NCI-H1436 (cell line): ENCODE measurements around the gene TARBP2.
"Not testable (repeated sequence)": the region's sequence is repeated elsewhere in the genome, so short reads cannot be mapped to it uniquely, and the experiment has no call there.

Experiments
- DNase-seq: peaks from one replicate; lab custom pipeline; 2025; lab: John Stamatoyannopoulos, UW

TARBP2 gene

DNA sequence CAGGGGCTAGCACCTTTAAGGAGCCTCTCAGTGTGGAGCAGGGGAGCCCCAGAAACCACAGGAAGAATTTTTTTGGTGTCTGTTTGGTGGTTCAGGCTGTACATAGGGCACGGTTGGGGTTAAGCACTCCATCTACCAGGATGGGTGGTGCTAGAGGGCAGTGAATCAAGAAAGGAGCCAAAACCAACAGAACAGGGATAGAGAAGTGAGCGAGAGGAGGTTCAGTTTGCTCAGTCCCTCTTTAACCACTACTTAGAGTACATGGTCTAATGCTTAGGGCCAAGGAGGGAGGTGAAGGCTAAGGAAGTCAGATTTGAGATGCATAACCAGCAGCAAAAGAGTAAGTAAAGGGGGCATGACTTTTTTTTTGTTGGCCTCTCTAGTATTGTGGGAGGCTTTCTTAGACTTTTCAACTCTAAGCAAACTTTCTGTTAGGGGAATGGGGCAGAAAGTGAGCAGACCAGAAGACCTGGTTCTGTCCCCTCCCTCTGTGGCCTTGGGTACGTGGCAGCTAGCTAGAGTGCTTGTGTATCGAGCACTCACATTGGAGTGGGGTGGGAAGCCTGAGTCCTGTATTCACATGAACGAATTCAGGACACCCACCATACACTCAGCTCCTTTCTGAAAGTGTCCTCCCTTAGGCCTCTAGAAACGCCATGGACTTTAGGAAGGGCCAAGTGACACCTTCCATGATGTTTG is 12.8 kb downstream of the TARBP2 start:
- no peak for DNase-seq

DNA sequence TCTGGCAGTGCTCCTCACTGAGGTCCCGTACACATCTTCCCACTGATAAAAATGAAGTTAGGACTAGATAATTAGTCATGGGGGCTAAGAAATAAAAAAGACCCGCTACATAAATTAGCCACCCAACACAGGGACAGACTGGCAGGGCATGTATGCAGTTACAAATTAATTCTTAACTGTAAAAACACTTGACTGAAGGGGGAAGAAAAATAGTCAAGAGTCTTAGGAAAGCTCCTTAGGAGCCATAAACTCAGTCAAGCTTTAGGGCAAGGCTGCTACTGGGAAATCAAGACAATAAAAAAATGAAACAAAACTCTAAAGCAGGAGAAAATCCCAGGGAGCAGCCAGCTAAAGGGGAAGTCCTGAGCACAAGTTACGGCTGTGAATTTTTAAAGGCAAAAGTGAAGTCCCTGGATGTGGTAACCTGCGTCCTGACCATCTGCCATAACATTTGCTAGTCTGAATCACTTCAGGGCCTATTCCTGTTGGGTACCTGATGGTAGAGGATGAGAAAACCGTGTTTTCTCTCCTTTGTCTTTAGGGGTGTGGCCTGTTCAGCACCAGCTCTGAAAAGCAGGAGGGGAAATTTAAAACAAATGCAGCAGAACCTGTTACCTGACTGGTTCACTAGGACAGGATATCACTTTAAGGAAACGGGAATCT is 13.7 kb downstream of the TARBP2 start:
- no peak for DNase-seq

DNA sequence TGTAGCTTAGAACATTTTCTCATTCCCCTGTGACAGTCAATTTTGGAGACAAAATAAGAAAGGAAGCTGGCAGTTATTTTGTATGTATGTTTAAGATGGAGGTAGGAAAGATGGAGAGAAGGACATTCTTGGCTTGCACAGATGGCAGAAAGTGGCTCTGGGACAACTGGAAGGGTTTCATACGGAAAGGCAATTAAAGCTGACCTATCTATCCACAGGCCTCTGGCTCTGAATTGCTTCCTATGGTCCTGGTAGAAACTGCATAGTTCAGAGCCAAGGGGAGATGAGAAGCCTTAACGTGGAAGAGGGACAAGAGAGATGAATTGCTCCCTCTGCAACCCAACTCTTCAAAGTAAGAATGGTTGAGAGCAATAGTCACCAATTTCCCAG is 14.2 kb downstream of the TARBP2 start:
- DNase-seq, result no peak

DNA sequence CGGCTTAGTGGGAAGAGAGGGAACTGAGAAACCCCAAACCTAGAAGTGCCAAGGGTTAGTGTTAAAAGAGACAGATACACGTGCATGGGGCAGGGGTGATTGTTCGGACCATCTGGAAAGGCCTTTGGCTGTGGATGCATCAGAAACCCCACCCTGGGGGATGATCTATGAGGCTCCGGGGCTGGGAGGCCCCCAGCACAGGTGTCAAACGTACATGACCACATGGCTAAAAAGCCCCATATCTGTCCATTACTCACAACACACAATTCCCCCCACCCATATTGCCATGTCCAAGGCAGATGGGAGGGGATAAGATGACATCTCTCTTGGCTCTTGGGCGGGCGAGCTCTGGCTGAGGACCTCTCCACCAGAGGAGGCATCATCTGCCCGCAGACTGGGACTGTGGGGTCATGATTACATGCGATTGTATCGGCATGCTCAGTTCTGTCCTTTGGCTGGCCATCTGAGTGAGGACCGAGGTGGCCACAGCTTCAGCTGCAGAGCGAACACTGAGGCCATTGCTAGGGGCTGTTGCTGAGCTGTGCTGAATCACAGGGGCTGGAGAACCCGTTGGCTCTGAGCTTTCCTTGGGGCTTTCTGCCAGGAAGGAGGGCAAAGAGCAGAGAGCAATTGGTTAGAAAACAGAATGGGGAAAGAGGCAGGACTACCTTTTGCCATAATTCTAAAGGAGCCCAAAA is 15.8 kb downstream of the TARBP2 start:
- no peak for DNase-seq

DNA sequence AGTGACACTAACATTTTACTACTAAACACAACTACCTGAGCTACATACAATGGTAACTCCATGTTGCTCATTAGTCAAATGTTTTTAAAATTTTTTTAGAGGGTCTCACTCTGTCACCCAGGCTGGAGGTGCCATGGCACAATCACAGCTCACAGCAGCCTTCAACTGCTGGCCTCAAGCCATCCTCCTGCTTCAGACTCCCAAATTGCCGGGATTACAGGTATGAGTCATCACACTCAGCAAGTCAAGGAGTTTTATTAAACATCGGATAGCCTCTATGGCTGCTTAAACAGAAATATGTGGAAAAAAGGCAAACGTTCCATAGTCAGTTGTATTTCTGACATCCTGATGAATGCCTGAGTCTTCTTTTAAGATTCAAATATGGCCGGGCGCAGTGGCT is 17.3 kb downstream of the TARBP2 start:
- no peak for DNase-seq

DNA sequence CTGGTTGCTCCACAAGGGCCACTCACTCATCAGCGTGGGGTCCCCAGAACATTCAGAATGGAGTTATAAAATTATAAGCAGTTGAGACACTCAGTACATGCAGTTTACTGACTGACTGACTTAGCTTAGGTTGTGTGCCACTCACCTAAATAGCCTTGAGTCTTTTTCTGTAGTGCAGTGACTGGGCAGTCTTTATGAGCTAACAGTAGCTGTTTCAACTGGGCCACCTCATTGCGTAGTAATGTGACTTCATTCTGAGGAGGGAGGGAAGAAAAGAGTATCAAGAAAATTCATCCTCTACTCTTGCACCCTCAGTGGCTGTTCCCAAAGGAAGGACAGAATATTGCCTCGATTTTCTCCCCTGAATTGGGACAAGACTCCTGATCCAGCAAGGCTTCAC is 22.0 kb downstream of the TARBP2 start:
- no peak for DNase-seq

DNA sequence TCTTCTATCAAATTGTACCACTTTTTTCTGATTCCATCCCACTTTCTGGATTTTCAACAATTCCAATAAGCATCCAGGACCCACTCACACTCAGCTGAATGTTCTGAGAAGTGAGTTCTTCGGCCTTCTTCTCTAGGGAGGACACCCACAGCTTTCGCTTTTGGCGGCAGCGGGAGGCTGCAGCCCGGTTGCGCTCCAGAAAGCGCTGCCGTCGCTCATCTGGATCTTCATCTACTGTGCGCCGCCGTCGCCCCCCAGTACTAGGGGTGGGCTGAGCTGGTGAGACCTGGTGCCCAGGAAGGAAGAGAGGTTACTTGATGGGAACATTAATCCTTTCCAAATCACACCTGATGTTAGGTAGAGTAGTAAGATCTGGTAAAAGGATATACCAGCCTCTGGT is 23.4 kb downstream of the TARBP2 start:
- DNase-seq, result no peak

DNA sequence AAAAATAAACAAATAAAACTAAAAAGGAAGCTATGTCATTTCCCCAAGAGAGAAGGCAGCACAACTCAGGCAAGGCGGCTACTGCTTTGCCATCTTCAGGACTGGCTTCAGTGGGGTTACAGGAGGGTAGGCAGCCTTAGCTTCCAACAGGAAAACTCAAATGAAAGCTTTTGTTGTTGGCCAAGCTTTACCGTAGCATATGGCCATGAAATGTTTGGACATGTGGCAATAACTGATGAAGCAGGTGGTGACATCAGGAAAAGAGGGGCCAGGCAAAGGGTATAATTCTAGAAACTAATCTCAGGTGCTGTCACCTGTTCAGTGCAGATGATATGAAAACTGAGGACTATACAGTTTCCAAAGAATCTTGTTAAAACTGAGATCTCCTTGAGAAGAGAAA is 29.0 kb downstream of the TARBP2 start:
- no peak for DNase-seq

DNA sequence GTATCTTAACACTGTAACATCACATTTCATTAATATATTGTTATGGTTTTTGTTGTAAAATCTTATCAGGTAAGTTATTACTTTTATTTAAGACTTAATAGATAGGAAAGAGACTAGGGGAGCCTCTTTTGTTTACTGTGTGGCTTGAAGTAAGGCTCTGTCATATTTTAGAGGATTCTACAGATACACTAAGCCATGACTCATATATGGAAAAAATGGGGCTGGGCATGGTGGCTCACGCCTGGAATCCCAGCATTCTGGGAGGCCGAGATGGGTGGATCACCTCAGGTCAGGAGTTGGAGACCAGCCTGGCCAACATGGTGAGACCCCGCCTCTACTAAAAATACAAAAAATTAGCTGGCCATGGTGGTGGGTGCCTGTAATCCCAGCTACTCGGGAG is 29.8 kb downstream of the TARBP2 start:
- DNase-seq, result no peak

DNA sequence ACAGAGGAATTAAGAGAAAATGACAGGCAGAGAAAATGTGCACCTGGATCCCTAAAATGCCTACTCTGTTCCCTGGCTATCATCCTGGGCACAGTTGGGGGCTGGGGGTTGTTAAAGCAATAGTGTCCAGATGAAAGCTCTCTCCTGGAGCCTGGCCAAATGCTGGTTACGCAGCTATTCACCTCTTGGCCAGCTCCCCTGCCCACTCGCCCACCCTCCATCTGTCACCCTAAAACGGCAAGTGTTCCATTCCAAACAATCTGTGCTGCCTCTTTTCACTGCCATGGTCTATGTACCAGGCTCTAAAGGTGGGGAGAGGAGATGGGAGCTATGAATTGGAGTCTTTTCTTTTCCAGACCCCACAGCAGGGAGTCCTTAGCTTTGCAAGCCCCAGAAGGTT is 30.9 kb downstream of the TARBP2 start:
- no peak for DNase-seq

DNA sequence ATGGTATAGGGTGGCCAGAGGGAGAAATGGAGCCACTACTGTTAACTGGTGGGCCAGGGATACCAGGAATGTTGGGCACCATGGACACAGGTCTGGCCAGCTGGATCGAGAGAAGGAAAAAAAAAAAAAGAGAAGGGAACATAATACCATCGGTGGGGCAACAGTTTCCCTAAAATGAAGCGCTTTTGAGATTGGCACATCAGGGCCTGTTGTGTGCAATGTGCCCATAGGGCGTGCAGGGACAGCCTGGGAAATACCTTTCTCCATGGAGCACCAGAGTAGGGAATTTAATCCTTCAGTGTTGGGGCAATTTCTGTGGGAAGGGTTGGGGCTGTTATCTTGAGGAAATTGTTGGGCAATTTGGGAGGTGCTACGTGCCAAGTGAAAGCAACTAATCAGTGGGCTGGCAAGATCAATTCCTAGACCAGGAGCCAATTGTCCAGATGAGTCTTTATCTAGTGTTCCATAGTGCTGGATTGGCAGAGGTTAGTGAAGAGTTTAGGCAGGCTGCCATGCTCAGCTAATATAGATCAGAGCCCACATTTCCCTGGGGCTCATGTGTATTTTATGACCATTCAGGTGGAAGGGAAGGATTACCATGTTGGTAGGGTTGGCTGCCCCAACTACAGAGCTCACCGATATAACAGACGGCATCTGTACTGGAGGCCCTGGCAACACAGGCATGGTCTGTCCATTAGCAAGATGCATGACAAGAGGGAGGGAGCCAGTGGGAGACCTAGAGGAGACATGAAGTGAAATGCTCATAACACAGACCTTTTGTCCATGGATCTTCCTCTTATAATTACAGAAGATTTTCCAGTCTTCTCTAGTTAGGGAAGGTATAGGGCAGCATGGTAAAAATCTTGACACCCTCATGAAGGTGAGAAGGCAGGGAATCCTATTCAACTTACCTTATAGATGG is 31.7 kb downstream of the TARBP2 start:
- DNase-seq, result no peak

DNA sequence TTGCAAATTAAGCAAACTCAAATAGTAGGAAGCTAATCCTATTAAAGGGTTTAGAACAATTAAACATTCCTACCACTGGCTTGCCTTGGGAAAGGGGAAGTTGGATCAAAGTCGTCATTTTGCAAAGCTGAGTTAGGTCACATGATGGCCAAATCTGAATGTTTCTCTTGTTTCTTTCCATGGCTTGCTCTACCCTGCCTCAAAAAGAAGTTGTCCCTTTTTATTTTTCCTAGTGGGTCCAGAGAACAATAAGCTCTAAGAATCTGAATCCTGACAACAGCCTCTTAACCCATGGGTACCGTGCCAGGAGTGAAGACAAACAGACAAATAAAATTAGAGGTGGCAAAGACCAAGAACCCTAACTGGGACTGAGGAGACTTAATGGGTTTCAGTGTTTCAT is 32.4 kb downstream of the TARBP2 start:
- DNase-seq, result no peak

DNA sequence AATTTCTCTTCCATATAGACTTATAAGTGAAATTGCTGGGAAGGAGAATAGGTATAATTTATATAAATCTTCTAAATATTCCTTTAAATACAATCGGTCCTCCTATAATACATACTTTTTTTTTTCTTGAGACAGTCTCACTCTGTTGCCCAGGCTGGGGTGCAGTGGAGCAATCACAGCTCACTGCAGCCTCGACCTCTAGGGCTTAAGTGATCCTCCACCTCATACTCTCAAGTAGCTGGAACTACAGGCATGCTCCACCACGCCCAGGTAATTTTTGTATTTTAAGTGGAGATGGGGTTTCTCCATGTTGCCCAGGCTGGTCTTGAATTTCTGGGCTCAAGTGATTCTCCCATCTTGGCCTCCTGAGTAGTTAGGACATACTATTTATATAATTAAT is 35.9 kb downstream of the TARBP2 start:
- no peak for DNase-seq

DNA sequence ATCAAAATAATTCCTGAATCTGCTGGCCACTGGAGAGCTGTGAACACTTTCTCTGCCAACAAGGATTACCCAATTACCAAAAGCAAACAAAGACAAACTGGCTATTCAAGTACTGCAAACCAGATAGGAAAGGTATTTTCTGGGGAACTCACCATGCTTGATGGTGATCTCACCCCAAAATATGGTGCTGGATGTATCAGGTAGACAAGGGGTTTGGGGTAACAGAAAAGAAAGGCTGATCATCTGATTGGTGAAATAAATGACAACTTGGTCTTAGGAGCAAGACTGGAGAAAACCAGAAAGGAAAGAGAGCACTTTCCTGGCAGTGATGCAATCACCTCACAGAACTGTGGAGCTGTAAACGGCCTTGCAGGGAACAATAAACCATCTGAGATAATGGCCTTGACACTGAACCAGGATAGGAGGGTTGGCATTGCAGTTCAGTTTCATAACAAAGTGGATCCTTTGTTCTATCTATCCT is 37.2 kb downstream of the TARBP2 start:
- DNase-seq, result peak; percentile 3

DNA sequence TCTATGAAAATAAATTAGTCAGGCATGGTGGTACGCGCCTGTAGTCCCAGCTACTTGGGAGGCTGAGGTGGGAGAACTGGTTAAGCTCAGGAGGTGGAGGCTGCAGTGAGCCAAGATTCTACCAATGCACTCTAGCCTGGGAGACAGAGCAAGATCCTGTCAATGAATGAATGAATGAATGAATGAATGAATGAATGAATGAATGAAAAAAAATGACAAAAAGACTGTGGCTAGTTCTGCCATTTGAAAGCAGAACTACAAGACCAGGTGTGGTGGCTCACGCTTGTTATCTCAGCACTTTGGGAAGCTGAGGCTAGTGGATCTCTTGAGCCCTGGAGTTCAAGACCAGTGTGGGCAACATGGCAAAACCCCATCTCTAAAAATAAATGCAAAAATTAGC is 38.4 kb downstream of the TARBP2 start:
- no peak for DNase-seq

DNA sequence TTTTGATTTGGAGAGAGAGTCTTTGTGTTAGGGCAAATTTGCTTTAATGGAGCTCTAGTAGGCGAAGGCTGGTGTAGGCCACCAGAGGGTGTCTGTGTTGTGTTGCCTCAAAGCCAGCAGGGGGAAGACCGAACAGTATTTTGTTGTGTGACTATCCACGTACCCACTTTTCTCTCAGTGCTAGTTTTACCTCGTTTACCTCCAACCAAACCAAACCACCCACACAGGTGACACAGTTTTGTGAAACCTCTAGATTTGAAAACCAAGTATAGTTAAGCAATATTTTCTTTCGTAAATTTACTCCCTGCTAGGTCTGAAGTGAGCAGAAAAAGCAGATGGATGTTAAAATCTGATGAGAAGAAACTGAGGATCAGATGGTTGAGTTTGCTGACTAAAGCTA is 42.5 kb downstream of the TARBP2 start:
- peak; percentile 37 for DNase-seq

DNA sequence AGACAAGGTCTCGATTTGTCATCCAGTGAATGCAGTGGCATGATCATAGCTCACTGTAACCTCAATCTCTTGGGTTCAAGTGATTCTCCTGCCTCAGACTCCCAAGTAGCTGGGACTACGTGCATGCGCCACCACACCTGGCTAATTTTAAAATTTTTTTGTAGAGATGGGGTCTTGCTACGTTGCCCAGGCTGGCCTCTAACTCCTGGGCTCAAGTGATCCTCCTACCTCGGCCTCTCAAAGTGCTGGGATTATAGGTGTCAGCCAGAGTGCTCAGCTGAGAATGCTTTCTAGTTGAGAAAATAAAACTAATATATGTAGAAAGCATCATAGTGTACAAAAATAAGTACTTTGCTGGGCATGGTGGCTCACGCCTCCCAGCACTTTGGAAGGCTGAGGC is 47.3 kb downstream of the TARBP2 start:
- DNase-seq, result not testable (repeated sequence)

DNA sequence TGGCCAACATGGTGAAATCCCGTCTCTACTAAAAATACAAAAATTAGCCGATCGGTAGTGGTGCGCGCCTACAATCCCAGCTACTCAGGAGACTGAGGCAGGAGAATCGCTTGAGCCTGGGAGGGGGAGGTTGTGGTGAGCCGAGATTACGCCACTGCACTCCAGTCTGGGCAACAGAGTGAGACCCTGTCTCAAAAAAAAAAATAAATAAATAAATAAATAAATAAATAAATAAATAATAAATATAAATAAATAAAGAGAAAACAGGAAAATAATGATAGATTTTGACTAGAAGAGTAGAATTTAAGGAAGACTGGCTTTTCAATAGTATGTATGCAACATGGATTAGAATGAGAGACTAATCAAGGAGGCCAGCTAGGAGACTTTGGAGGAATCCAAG is 49.0 kb downstream of the TARBP2 start:
- not testable (repeated sequence) for DNase-seq

DNA sequence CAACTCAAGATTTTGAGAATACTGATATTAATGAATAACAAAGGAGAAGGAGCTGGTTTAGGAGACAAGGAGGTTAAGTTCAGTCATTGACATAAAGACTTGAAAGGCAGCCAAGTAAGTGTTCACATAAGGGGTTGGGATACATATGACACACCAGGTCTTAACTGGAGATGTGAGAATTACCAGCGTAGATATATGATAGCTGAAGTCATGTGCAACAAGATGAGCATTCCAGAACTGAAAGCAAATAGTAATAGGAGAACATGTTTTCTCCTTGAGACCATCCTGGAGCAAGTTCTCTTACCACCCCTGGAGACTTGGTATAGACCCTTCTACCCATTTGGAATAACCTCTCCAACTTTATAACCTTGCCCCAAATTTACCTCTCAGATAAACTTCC is 49.5 kb downstream of the TARBP2 start:
- no peak for DNase-seq

DNA sequence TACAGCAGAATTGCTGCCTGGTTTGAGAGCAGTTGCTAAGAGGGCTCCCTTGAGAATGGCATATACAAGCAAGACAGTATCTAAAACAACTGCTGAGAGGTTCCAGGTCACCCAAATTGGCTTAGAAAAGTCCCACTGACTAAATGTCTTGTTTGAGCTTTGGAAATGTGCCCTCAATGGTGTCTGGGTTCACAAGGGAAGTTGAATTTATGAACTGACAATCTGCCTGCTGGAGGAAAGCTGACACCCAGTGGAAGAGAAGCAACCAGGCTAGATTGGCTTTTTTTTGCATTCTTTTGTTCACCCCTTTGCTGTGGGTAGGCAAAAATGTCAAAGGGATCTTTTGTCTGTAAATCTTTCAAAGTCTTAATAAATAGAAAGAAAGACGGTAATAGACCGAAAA is 50.8 kb downstream of the TARBP2 start:
- peak; percentile 2 for DNase-seq

DNA sequence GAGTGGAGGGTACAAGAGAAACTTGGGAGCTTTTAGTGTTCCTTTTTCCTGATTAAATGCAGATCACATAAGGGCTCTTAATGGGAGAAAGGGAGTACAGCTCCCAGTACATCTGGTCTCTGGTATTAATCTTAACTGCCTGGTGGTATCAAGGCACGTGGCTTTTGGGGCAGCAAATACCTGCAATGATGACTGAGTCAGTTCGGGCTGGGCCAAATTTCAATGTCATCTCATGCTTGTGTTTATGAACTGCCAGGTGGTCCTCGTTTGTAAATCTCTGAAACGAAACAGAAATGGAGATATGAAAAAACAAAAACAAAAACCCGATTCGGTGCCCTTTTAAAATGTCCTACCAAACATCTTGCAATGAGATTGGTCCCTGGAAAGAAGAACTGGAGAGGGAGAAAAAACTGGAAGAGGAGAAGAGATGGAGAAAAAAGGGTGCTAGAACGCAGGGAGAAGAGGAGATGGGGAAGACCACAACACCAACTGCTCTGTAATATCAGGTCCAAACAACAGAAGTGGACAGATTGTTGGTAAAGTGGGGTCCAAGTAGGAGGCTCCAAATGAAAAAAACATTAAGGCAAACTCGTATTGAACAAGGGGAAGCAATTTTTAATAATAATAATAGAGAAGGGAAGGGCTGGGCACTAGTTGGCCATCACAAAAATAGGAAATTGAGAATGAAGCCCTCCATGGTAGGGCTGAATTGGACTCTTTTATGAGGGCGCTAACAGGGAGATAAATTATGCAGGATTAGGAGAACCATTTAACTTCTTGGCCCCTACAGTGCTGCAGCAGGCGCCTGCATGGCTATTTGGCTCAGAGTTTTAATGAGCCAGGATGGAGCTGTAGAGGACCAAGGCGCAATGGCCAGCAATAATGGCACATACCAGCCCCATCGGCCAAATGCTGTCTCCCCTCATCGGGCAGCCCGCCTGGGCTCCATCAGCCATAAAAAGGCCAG is 51.6 kb downstream of the TARBP2 start:
- no peak for DNase-seq
